HG03097 (cell line): ENCODE measurements around the gene BROX.
A peak's percentile ranks its signal among the peaks of the same experiment; 100 is the strongest.

Experiments used
- ATAC-seq: cut with Tn5 transposase; IDR thresholded peaks from one replicate; pipeline ENCODE4 v1.9.1; 2021; ENCODE audit not compliant: unreplicated experiment, low FRiP score

BROX gene

GRCh38 chr1:222769971-222770620 is 57.7 kb downstream of the BROX start:
- no peak for ATAC-seq

GRCh38 chr1:222772996-222773379 is 60.6 kb downstream of the BROX start:
- ATAC-seq, result peak; percentile 97

DNA sequence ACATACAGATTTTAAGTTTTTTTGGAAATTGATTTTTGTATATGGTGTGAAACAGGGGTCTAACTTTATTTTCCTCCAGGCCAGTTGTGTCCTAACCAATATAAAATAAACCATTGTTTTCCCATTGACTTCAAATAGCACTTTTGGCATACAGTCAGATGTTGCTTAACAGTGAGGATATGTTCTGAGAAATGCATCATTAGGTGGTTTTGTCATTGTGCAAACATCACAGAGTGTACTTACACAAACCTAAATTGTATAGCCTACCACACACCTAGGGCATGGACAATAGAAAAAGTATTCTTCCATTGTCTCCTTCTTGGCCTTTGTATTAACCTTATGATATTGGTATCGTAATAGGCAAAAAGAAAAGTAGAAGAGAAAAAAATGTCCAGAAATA is 65.1 kb downstream of the BROX start:
- ATAC-seq, result no peak

DNA sequence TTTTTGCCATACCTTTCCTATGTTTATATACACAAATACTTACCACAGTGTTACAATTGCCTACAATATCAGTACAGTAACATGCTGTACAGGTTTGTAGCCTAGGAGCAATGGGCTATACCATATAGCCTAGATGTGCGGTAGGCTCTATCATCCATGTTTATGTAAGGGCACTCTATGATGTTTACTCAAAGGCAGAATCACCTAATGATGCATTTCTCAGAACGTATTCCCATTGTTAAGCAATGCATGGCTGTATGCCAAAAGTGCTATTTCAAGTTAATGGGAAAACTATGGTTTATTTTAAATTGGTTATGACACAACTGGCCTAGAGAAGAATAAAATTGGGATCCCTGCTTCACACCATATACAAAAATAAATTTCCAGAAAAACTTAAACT is 65.6 kb downstream of the BROX start:
- no peak for ATAC-seq

GRCh38 chr1:222781251-222781650 is 68.9 kb downstream of the BROX start:
- no peak for ATAC-seq

DNA sequence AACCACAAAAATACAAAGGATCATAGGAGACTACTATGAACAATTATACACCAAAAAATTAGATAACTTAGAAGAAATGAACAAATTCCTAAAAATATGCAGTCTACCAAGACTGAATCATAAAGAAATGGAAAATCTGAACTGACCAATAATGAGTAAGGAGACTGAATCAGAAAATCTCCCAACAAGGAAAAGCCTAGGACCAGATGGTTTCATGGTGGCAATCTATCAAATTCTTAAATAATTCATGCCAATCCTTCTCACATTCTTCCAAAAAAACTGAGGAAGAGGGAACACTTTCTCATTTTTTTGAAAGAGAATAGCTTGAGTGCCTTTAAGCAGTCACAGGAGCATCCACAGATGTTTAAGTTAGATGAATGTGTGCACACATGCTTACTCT is 70.7 kb downstream of the BROX start:
- no peak for ATAC-seq

- no peak for ATAC-seq
These were observed 72.0 kb downstream of the BROX start for GRCh38 chr1:222784371-222784770.
